H1 (cell line): ENCODE results near the gene NEDD4L. TPM values are rescaled to one million over a fixed set of nuclear protein-coding genes. Genes with fewer than 3 reads are reported as not detected.

Experiments used
- RAD21 ChIP-seq, 2 experiments: IDR thresholded peaks in 1 of 2; conservative IDR thresholded peaks in 1 of 2; 2 replicates each; pipeline ENCODE4 v1.6.1; 2011; ENCODE audit warnings: low read depth in 2 of 2, low read length in 2 of 2, improper control_type of control experiment in 1 of 2, inconsistent platforms in 1 of 2, mild to moderate bottlenecking in 1 of 2, moderate library complexity in 1 of 2
- polyA plus RNA-seq, 7 experiments: library from polyadenylated mRNA; depleted of rRNA in 3 of 7; stranded (reverse) in 5 of 7; unstranded in 2 of 7; fragments of >200 nt in 5 of 7; fragments of 200-250 nt in 2 of 7; gene quantifications; 1 replicate in 5 of 7; 2 replicates in 1 of 7; 4 replicates in 1 of 7; pipeline versions ENCODE4 v1.2.1 to v1.2.3, GENCODE V29; 2011 to 2013; ENCODE audit warnings: missing spikeins in 2 of 7, mixed read lengths in 2 of 7
- total RNA-seq: library from RNA; stranded (reverse); fragmentation: NEBNext Ultra II Directional; extraction: Animal tissue kit (Norgen Biotek cat#: 25700); gene quantifications from 2 replicates; pipeline ENCODE4 v1.2.1, GENCODE V29; 2021

NEDD4L gene
- total and polyA plus RNA-seq, 2 of the 8 experiments (the other 6 are each of a cell fraction or from before 2014, with no cell fraction given) = 37.3 to 69.8 TPM

DNA sequence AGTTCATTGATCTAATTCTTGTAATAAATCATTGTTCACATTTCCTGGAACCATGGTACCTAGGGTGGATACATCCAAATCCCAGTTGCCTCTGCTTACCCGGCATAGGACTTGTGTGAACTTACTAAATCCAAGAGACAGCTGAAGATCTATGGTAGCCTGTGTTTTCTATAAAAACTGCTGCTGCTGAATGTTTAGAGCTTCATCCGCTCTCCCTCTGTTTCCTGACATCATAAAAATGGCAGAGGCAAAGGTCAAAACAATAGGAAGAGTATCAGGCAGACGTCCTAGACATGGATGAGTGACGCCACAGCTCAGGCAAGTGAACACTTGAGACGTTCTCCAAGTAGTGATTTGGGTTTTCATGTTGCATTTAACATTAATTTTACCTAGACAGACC is 326.6 kb downstream of the NEDD4L start (continued):
- no peak for TF ChIP-seq RAD21 (IDR thresholded peaks at IDR 0.05 in 1 of 2, conservative IDR thresholded peaks at IDR 0.05 in 1 of 2; ENCODE audit: low read depth in 2 of 2, low read length in 2 of 2)
